ENCODE results near the gene GRHL1. TPM values are rescaled to one million over a fixed set of nuclear protein-coding genes. Genes with fewer than 3 reads are reported as not detected.
A peak's percentile ranks its signal among the peaks of the same experiment; 100 is the strongest.

Gene GRHL1
- total and polyA plus RNA-seq, 9 of the 15 experiments (the other 6 are each of a cell fraction or from before 2014, with no cell fraction given): 1.7 to 6.1 (median 4.7) TPM

GRCh38 chr2:10007921-10008808 is 56.7 kb downstream of the GRHL1 start:
- H3K9me3 ChIP-seq (replicated peaks; ENCODE audit: control insufficient read depth, insufficient read depth, low read depth, low read length): no peaks in the 10 kb centered on the region; the same call in 1 of the 2 replicates
- no peak overlapping the region for H3K4me3 ChIP-seq
- ChIA-PET POLR2A (interaction anchor here (0.9 to 1.2 kb wide), 4 partner anchors 10 to 164 kb away, joined by 3 to 4 read pairs (median 4); no protein-coding TSS in a partner anchor), CTCF (ENCODE audit: low intra/inter-chr PET ratio) (no interaction called here)
- peak overlapping the region; percentile 78 for H2AFZ ChIP-seq (ENCODE audit: low read depth, low read length)
- in situ Hi-C loops (cut with MboI) (no loop called here), intact Hi-C loops (cut with micrococcal nuclease) (no loop called here)
- DNase-seq (ENCODE audit: extremely low read depth in 1 of 4, low spot score in 3 of 4): peak in 1 of 4 experiments; percentile 38
- H3K27me3 ChIP-seq (ENCODE audit: control insufficient read depth in 2 of 2, insufficient read depth in 2 of 2, low read length in 2 of 2): no peaks in the 10 kb centered on the region
- no peak overlapping the region for H3K27ac ChIP-seq (ENCODE audit: extremely low read depth, low read depth, low read length)
- BruUV-seq (replicated peaks): no TSS peak
- peak overlapping the region; percentile 17 for H3K4me2 ChIP-seq (ENCODE audit: insufficient read depth, low read length)
- peak; percentile 77 for ATAC-seq
- no peaks in the 10 kb centered on the region for H3K79me2 ChIP-seq (ENCODE audit: control insufficient read depth, insufficient read depth, low read length)
- peak overlapping the region in 1 of 2 experiments; percentile 47; a peak in 1 of 4 replicates for H3K9ac ChIP-seq (ENCODE audit: insufficient read depth in 1 of 2, low read depth in 2 of 2, low read length in 2 of 2)
- no peaks in the 10 kb centered on the region for H4K20me1 ChIP-seq (replicated peaks; ENCODE audit: control insufficient read depth, insufficient read depth, low read length)
- H3K36me3 ChIP-seq (ENCODE audit: control insufficient read depth, insufficient read depth, low read length): no peaks in the 10 kb centered on the region
- H3K9me1 ChIP-seq (ENCODE audit: control insufficient read depth, insufficient read depth, low read length): no peaks in the 10 kb centered on the region
- peaks cover 8 to 40% of the 10 kb centered on the region in 2 experiments for H3K4me1 ChIP-seq (replicated peaks in 1 of 2; ENCODE audit: control insufficient read depth in 2 of 2, insufficient read depth in 2 of 2, low read length in 2 of 2)
- peak; percentile 77 for FAIRE-seq
- whole genome bisulfite sequencing (ENCODE audit: insufficient coverage, low coverage, missing lambda C conversion rate): 22% methylated on average over 22 of the region's 22 CpGs
- TF ChIP-seq CTCF (IDR thresholded peaks at IDR 0.05 in 2 of 3, conservative IDR thresholded peaks at IDR 0.05 in 1 of 3; ENCODE audit: insufficient read depth in 2 of 3, low read depth in 1 of 3, low read length in 3 of 3) (peak; percentile 30 to 42 (median 38); a peak in 5 of 6 replicates), MGA (IDR thresholded peaks at IDR 0.05) (peak; percentile 46), L3MBTL2 (IDR thresholded peaks at IDR 0.05) (peak; percentile 43), RAD21 (CRISPR knock-in tag; conservative IDR thresholded peaks at IDR 0.05 in 1 of 2, IDR thresholded peaks at IDR 0.05 in 1 of 2) (peak in 1 of 2 experiments; percentile 27; a peak in 2 of 4 replicates), PRPF4 (IDR thresholded peaks at IDR 0.05; ENCODE audit: insufficient read depth, low read depth, low read length, poor library complexity, severe bottlenecking) (no peak)

Measured in K562 (cell line).